ENCODE data around the gene KLK13. TPM values are rescaled to one million over a fixed set of nuclear protein-coding genes. Genes with fewer than 3 reads are reported as not detected.
A peak's percentile ranks its signal among the peaks of the same experiment; 100 is the strongest.

The KLK13 gene
- total RNA-seq, 2 experiments from 2014 or later = not detected

DNA sequence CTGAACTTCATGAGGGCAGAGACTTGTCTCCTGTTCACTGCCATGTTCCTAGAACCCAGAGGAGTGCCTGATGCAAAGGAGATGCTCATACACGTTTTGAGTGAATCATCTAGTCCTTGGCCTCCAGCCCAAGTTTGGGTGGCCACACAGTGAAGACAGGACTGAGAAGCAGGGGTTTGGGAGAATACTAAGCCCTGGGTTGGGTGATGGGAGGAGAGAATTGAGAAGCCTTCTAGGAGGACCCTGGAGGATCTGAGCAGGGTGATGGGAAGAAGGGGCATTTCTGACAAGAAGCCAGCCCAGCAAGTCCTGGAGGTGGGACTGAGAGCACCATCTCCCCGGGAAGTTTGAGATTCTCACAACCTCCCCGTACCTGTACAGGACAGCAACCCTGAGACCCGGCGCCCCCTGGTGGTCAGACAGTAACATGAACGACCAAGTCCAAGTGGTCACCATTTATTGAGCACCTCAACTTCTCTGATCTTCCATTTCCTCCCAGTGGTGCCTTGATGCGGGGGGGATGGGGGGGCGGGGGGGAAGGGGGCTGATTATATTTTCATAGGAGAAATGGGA is 32.4 kb upstream of the KLK13 start:
- ChIA-PET POLR2A (interaction anchor here (0.7 to 1.1 kb wide), 2 partner anchors 10 to 27 kb away, joined by 3 read pairs; partner anchors contain the start of gene SIGLEC9), CTCF (interaction anchor here (0.6 to 2.6 kb wide), 22 partner anchors 8 to 510 kb away, joined by 3 to 12 read pairs (median 3); no protein-coding TSS in a partner anchor)
- intact Hi-C loops (cut with micrococcal nuclease) = no loop called here
- ATAC-seq (peak; percentile 72), DNase-seq (peak; percentile 74)
- Mint-ChIP-seq H3K27me3 (no peaks in the 10 kb centered on the region), H3K9me3 (no peaks in the 10 kb centered on the region), H3K27ac (peak overlapping the region; percentile 51), H3K4me1 (ENCODE audit: low read depth) (peaks cover 14% of the 10 kb centered on the region), H3K36me3 (ENCODE audit: low read depth) (peaks cover 23% of the 10 kb centered on the region), H3K4me3 (no peak overlapping the region)
- TF ChIP-seq, protein P1, sequence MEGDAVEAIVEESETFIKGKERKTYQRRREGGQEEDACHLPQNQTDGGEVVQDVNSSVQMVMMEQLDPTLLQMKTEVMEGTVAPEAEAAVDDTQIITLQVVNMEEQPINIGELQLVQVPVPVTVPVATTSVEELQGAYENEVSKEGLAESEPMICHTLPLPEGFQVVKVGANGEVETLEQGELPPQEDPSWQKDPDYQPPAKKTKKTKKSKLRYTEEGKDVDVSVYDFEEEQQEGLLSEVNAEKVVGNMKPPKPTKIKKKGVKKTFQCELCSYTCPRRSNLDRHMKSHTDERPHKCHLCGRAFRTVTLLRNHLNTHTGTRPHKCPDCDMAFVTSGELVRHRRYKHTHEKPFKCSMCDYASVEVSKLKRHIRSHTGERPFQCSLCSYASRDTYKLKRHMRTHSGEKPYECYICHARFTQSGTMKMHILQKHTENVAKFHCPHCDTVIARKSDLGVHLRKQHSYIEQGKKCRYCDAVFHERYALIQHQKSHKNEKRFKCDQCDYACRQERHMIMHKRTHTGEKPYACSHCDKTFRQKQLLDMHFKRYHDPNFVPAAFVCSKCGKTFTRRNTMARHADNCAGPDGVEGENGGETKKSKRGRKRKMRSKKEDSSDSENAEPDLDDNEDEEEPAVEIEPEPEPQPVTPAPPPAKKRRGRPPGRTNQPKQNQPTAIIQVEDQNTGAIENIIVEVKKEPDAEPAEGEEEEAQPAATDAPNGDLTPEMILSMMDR (IDR thresholded peaks at IDR 0.05) = peak; percentile 54

- Mint-ChIP-seq H3K4me3 (no peak overlapping the region), H3K4me1 (ENCODE audit: low read depth) (peaks cover 14% of the 10 kb centered on the region), H3K36me3 (ENCODE audit: low read depth) (peaks cover 20% of the 10 kb centered on the region), H3K9me3 (no peaks in the 10 kb centered on the region), H3K27ac (peak overlapping the region; percentile 51), H3K27me3 (no peaks in the 10 kb centered on the region)
- TF ChIP-seq, protein P1 (IDR thresholded peaks at IDR 0.05) = no peak
- DNase-seq (peak; percentile 19), ATAC-seq (peak; percentile 7)
- ChIA-PET CTCF (interaction anchor here (0.6 to 2.6 kb wide), 25 partner anchors 9 to 509 kb away, joined by 3 to 12 read pairs (median 3); no protein-coding TSS in a partner anchor), POLR2A (interaction anchor here (0.6 to 1.1 kb wide), 3 partner anchors 9 to 1551 kb away, joined by 3 read pairs; partner anchors contain the start of gene SIGLEC9)
- intact Hi-C loops (cut with micrococcal nuclease) = no loop called here
Observed at GRCh38 chr19:51096473-51097165, 31.7 kb upstream of the KLK13 start.

- H3K4me1 Mint-ChIP-seq (ENCODE audit: low read depth) = peaks cover 12% of the 10 kb centered on the region
- intact Hi-C loops (cut with micrococcal nuclease) = loop anchor here (5.0 kb wide), 2 partner anchors 72 to 167 kb away; no protein-coding TSS in a partner anchor
- CTCF ChIA-PET = interaction anchor here (0.7 to 2.6 kb wide), 6 partner anchors 14 to 274 kb away, joined by 3 to 10 read pairs (median 4); no protein-coding TSS in a partner anchor
- no peaks in the 10 kb centered on the region for H3K27me3 Mint-ChIP-seq
- no peaks in the 10 kb centered on the region for H3K9me3 Mint-ChIP-seq
- no peak overlapping the region for H3K27ac Mint-ChIP-seq
- peaks cover 18% of the 10 kb centered on the region for H3K36me3 Mint-ChIP-seq (ENCODE audit: low read depth)
- POLR2A ChIA-PET = no interaction called here
- TF ChIP-seq, protein P1 (IDR thresholded peaks at IDR 0.05) = peak; percentile 86
- H3K4me3 Mint-ChIP-seq = no peak overlapping the region
- DNase-seq = peak; percentile 48
- ATAC-seq = peak; percentile 22
Observed at GRCh38 chr19:51094696-51095279, 29.9 kb upstream of the KLK13 start.

GRCh38 chr19:51093510-51094345 is 28.8 kb upstream of the KLK13 start:
- peaks cover 14% of the 10 kb centered on the region for H3K36me3 Mint-ChIP-seq (ENCODE audit: low read depth)
- DNase-seq (no peak), ATAC-seq (no peak)
- H3K27ac Mint-ChIP-seq = no peak overlapping the region
- ChIA-PET POLR2A (interaction anchor here (0.7 kb wide), 1 partner anchor 12 kb away, joined by 3 read pairs; no protein-coding TSS in a partner anchor), CTCF (interaction anchor here (0.7 to 1.7 kb wide), 5 partner anchors 13 to 273 kb away, joined by 3 to 5 read pairs (median 4); no protein-coding TSS in a partner anchor)
- peaks cover 10% of the 10 kb centered on the region for H3K4me1 Mint-ChIP-seq (ENCODE audit: low read depth)
- H3K9me3 Mint-ChIP-seq = no peaks in the 10 kb centered on the region
- intact Hi-C loops (cut with micrococcal nuclease) = loop anchor here (5.0 kb wide), 2 partner anchors 71 to 166 kb away; no protein-coding TSS in a partner anchor
- H3K27me3 Mint-ChIP-seq = no peaks in the 10 kb centered on the region
- no peak overlapping the region for H3K4me3 Mint-ChIP-seq
- TF ChIP-seq, protein P1 (IDR thresholded peaks at IDR 0.05) = no peak
